ENCODE data around the gene PRKG1.
"Not testable (repeated sequence)": the region's sequence is repeated elsewhere in the genome, so short reads cannot be mapped to it uniquely, and the experiment has no call there.

Gene PRKG1

GRCh38 chr10:51170518-51171245, 96.4 kb downstream of the PRKG1 start:
- peak; percentile 33 for DNase-seq (ENCODE audit: low read depth)

DNA sequence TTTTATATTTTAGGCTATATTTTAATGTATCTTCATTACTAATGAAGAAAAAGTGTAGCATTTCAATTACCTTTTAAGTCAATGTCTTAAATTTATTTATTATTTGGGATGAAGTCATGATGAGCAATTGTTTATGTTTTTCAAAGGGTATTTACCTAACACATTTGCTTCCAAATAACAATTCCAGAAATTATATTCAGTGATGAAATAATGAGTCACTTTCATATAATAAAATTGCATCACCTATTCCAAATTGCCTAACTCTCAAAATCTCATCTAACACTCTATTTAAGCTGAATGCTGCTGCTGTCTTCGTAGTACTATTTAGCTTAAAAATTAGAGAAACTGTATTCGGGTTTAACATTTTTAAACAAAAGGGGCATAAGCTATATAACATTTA, 97.7 kb downstream of the PRKG1 start:
- no peak for DNase-seq (ENCODE audit: low read depth)

DNA sequence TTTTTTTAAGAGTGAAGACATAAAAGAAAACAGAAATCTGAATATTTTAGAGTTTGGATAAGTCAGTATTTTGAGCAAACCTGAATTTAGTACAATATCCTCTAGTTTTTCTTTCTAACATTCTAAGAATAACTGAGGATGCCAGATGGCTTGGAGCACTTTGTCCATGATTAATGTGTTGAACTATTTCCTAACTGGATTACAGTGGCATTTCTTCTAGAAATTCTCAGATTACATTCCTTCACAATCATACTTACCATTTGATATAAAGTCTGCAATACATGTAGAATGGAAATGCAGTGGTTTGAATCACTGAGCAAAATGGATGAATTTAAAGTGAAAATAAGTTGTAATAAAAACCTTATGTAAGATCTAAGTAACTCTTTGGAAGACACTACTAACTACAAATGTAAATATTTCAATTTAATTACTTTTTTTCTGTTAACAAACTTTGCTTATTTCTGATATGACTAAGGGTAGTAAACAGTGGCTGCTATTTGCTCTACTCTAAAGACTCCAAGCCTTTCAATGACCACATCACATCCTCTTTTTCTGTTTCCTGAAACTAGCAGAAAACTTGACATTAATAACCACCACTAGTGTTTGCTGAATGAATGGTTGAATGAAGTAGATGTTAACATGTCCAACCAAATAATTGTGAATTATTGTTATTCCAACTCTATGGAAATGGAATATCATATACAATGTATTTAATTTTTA, 102.8 kb downstream of the PRKG1 start:
- peak; percentile 36 for DNase-seq (ENCODE audit: low read depth)

GRCh38 chr10:51178634-51179033, 104.3 kb downstream of the PRKG1 start:
- no peak for DNase-seq (ENCODE audit: low read depth)

DNA sequence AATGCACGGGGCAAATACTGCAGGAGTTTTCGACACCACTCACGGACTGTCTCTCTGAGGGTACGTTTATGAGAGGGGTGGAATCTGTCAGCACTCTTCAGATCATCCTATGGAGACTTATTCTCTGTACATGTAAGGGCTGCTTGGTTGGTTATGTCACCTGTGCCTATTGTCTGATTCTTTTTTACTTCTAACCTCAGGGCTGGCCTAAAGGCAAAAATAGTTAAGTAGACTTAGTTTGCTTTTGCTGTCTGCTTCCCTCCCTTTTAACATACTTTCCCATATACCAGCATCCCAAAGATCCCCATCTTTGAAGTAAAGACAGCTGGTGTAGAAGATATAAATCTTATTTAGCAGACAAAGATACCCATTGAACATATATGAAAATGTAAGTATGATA, 105.9 kb downstream of the PRKG1 start:
- no peak for DNase-seq (ENCODE audit: low read depth)

- no peak for DNase-seq (ENCODE audit: low read depth)
These were observed 109.5 kb downstream of the PRKG1 start for GRCh38 chr10:51183783-51184182.

DNA sequence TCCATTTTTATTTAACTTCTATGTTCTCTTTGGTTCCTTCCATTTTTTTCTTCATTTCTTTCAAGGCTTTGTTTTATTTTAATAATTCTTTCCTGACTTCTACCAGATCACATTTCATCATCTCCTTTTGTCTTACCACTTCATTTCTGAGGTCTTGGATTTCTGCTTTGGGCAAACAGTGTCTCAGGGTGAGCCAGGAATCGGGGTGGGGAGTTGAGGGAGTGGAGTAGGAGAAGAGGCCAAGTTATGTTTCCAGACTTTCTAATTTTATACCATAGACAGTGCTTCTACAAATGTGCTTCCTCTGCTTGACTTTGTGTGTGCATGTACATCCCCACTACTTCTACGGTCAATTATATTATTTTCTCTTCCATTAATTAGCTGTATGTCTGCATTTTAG, 112.1 kb downstream of the PRKG1 start:
- no peak for DNase-seq (ENCODE audit: low read depth)

DNA sequence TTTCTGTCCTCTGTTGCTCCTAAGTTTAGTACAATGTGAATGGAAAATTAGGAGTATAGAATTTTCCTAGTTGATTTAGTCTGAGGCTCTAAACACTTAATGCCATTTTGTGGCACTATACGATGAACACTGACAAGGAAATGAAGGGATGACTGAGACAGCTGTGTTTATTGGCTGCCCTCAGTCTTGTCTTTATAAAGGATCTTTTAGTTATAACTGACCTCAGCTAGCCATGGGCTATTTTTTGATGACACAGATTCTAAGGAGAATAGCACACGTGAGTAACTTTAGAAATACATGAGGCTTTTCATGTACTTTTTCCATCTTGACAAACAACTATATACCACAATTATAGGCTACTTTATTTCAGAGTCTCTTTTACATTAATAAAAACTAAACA, 113.7 kb downstream of the PRKG1 start:
- DNase-seq (ENCODE audit: low read depth) = no peak

GRCh38 chr10:51188866-51189265, 114.6 kb downstream of the PRKG1 start:
- no peak for DNase-seq (ENCODE audit: low read depth)

GRCh38 chr10:51196508-51197175, 122.4 kb downstream of the PRKG1 start:
- DNase-seq (ENCODE audit: low read depth) = no peak

DNA sequence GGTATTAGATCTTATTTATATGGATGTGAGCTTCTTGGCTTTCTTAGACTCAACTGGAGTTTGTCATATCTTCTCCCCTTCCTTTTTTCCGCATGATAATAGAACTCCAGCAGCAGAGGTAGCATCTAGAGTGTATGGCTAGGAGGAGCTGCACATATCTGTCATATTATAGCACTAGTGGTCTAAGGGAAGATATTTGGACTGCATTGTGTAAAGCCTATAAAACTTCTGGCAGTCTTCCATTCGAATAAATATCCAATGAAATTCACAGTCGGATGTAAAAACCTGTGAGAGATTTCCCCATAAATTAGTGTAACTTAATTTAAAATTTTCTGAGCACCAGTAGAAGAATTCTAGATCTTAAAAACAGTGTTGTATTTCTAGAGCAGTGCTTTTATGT, 123.9 kb downstream of the PRKG1 start:
- DNase-seq (ENCODE audit: low read depth) = no peak

GRCh38 chr10:51201947-51202346, 127.7 kb downstream of the PRKG1 start:
- no peak for DNase-seq (ENCODE audit: low read depth)

GRCh38 chr10:51203359-51203758, 129.1 kb downstream of the PRKG1 start:
- no peak for DNase-seq (ENCODE audit: low read depth)

DNA sequence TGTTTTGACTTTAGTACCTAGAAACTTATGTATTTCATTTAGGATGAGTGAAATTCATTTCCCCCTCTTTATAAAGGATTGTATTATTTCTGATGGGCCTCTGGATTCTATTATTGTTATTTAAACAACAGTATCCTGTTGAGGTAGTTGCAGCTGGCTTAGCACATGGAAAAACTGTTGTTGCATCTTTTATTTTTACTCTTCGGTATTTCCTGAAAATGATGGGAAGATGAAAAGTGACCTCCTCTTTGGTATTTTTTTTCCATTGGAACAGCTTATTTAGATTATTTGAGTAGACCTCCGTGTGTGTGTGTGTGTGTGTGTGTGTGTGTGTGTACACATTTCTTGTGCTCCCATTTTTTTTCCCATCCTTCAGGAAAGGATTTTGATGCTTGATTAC, 129.8 kb downstream of the PRKG1 start:
- no peak for DNase-seq (ENCODE audit: low read depth)

GRCh38 chr10:51204701-51205100, 130.4 kb downstream of the PRKG1 start:
- DNase-seq (ENCODE audit: low read depth) = no peak

DNA sequence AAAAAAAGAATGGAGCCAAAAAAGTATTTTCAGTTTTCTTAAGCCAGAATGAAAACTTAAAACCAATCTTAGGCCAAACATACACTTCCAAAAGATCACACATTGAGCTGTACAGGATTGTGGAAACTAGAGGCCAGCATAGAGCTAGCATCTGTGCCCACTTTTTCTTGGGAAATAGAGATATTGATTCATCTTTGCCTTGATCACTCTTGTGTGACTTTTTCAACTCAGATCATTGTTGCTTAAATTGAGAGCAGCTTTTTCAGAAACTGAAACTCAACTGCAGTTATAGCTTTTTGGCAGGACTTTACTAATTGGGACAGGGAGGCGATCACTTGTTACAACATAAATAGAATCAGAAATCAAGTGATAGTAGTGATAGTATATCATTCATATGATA, 132.2 kb downstream of the PRKG1 start:
- DNase-seq (ENCODE audit: low read depth) = no peak

DNA sequence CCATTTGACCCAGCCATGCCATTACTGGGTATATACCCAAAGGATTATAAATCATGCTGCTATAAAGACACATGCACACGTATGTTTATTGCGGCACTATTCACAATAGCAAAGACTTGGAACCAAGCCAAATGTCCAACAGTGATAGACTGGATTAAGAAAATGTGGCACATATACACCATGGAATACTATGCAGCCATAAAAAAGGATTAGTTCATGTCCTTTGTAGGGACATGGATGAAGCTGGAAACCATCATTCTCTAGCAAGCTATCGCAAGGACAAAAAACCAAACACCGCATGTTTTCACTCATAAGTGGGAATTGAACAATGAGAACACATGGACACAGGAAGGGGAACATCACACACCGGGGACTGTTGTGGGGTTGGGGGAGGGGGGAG, 138.7 kb downstream of the PRKG1 start:
- DNase-seq (ENCODE audit: low read depth) = not testable (repeated sequence)

DNA sequence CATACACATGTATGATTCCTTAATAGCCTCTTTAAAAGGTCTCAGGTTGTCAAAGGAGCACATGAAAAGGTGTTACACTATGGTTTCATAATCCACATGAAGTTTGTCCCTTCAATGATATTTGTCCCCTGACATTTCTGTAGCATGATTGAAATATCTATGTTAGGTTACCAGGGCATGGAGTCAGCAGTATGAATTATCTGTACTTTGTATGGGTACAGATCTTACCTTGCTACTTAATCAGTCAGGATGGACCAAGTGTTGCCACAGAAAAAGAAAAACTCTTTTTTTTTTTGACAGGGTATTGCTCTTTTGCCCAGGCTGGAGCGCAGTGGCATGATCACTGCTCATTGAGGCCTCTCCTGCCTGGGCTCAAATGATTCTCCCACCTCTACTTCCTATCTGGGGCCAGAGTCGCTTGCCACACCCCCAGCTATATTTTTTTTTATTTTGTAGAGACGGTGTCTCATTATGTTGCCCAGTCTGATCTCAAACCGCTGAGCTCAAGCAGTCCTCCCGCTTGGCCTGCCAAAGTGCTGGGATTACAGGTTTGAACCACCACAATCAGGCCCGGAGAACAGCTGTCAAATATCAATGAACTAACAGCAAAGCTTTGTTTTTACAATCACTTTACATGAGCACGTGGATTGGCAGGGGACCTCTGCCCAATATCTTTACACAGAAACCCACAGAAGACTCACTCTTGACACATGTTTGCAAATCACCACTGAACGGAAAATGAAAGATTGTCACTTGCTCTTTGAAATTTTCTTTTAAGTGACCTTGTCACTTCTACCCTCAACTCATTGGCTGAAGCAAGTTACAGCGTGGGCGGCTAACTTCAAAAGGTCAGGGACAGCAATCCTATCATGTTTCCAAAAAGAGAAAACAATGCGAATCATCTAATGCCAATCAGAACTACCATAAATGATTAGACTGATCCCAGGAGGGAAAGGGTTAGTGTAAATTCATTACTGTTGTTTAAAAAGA, 140.2 kb downstream of the PRKG1 start:
- no peak for DNase-seq (ENCODE audit: low read depth)

GRCh38 chr10:51215951-51216834, 141.9 kb downstream of the PRKG1 start:
- DNase-seq (ENCODE audit: low read depth) = no peak

- DNase-seq (ENCODE audit: low read depth) = no peak
These were observed 143.2 kb downstream of the PRKG1 start for GRCh38 chr10:51217505-51217904.

DNA sequence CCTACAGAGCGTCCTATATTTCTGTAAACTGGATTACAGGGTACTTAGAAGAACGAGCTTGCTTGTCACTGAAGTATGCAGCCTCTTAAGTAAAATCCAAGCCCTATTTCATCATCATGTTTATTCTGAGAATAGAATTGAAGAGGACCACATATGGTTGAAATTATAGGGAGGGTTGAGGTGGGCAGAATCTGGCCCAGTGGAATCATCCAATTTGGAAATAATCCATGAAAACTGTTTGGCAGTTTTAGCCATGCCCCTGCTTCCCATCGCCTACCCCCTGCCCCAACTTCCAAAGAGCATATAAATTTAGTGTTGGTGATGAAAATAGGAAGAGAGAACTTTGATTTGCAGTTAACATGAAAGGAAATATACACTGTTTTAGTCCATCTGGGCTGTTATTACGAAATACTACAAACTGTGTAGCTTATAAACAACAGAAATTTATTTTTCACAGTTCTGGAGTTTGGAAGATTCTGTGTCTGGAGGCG, 150.4 kb downstream of the PRKG1 start:
- no peak for DNase-seq (ENCODE audit: low read depth)
